GM12892 (cell line): Measurements from ENCODE around the gene YPEL1.
"Not testable (repeated sequence)": the region's sequence is repeated elsewhere in the genome, so short reads cannot be mapped to it uniquely, and the experiment has no call there.

Experiments
- DNase-seq: peaks from one replicate; pipeline ENCODE4 v3.0.0; 2011; ENCODE audit not compliant: insufficient read length
- FAIRE-seq: peaks from 2 replicates; lab custom pipeline; 2011; peaks lifted over from hg19 to GRCh38; lab: Jason Lieb, UNC
- POLR2A ChIP-seq: IDR thresholded peaks from 2 replicates; pipeline ENCODE4 v1.6.1; 2011; ENCODE audit warnings: low read depth, low read length, control low read depth
- POLR2AphosphoS5 ChIP-seq: IDR thresholded peaks from 2 replicates; pipeline ENCODE4 v1.6.1; 2011; ENCODE audit warnings: low read depth, low read length, control low read depth
- TAF1 ChIP-seq: IDR thresholded peaks from 2 replicates; pipeline ENCODE4 v1.6.1; 2011; ENCODE audit warnings: low read depth, mild to moderate bottlenecking, control low read depth, low read length, borderline replicate concordance

YPEL1 gene

GRCh38 chr22:21693999-21694341 lies 41.6 kb downstream of the YPEL1 start:
- TF ChIP-seq TAF1 (no peak), POLR2A (no peak), POLR2AphosphoS5 (no peak)
- DNase-seq (no peak), FAIRE-seq (no peak)

GRCh38 chr22:21693333-21693998 lies 42.1 kb downstream of the YPEL1 start:
- no peak for DNase-seq
- TF ChIP-seq POLR2AphosphoS5 (no peak), POLR2A (no peak), TAF1 (no peak)
- no peak for FAIRE-seq

- FAIRE-seq, DNase-seq: not testable (repeated sequence)
Measured at GRCh38 chr22:21692856-21693255, 42.7 kb downstream of the YPEL1 start.

- FAIRE-seq (no peak), DNase-seq (no peak)
- TF ChIP-seq POLR2AphosphoS5 (no peak), POLR2A (no peak), TAF1 (no peak)
Measured at GRCh38 chr22:21691816-21692215, 43.8 kb downstream of the YPEL1 start.

GRCh38 chr22:21690401-21690801 lies 45.2 kb downstream of the YPEL1 start:
- FAIRE-seq, result no peak
- DNase-seq, result no peak
- no peak for TF ChIP-seq TAF1
- TF ChIP-seq POLR2AphosphoS5, result no peak
- TF ChIP-seq POLR2A, result no peak

- TF ChIP-seq POLR2A (no peak), TAF1 (no peak), POLR2AphosphoS5 (no peak)
- FAIRE-seq (no peak), DNase-seq (no peak)
Measured at GRCh38 chr22:21688706-21689381, 46.8 kb downstream of the YPEL1 start.

- FAIRE-seq, result no peak
- TF ChIP-seq POLR2A (no peak), POLR2AphosphoS5 (no peak), TAF1 (no peak)
- DNase-seq, result no peak
Measured at GRCh38 chr22:21688341-21688705, 47.3 kb downstream of the YPEL1 start.

- FAIRE-seq, result no peak
- DNase-seq, result no peak
- TF ChIP-seq POLR2A (no peak), TAF1 (no peak), POLR2AphosphoS5 (no peak; the same call in 1 of the 2 replicates)
Measured at GRCh38 chr22:21687685-21688259, 47.8 kb downstream of the YPEL1 start.

GRCh38 chr22:21686634-21687393 lies 48.8 kb downstream of the YPEL1 start:
- FAIRE-seq (no peak), DNase-seq (no peak)
- TF ChIP-seq POLR2AphosphoS5, result no peak
- no peak for TF ChIP-seq TAF1
- no peak for TF ChIP-seq POLR2A

GRCh38 chr22:21686193-21686608 lies 49.4 kb downstream of the YPEL1 start:
- DNase-seq (no peak), FAIRE-seq (no peak)
- TF ChIP-seq POLR2A, result no peak
- TF ChIP-seq POLR2AphosphoS5, result no peak
- no peak for TF ChIP-seq TAF1

- no peak for DNase-seq
- no peak for FAIRE-seq
- TF ChIP-seq TAF1 (no peak), POLR2A (no peak), POLR2AphosphoS5 (no peak)
Measured at GRCh38 chr22:21685164-21685513, 50.5 kb downstream of the YPEL1 start.
